ENCODE data around the gene MAN2A1. TPM values are rescaled to one million over a fixed set of nuclear protein-coding genes. Genes with fewer than 3 reads are reported as not detected.

MAN2A1 gene
- total RNA-seq, 4 donors from 2014 or later = 37.0 to 45.9 (median 39.8) TPM

GRCh38 chr5:109865637-109866036, 175.9 kb downstream of the MAN2A1 start:
- Histone ChIP-seq H3K9me3 (no peaks in the 10 kb centered on the region), H3K4me1 (no peaks in the 10 kb centered on the region), H3K36me3 (peaks cover 17% of the 10 kb centered on the region), H3K4me3 (no peak overlapping the region), H3K27ac (no peak overlapping the region), H3K27me3 (no peaks in the 10 kb centered on the region)
- TF ChIP-seq POLR2AphosphoS5 (IDR thresholded peaks at IDR 0.05) (no peak), POLR2A (IDR thresholded peaks at IDR 0.05) (no peak), EP300 (IDR thresholded peaks at IDR 0.05) (no peak), CTCF (IDR thresholded peaks at IDR 0.05) (no peak)
- WGBS = 65% methylated on average over 2 of the region's 2 CpGs
- DNase-seq (ENCODE audit: low spot score in 2 of 2) = no peak

- no peaks in the 10 kb centered on the region for H3K9me3 ChIP-seq
- no peaks in the 10 kb centered on the region for H3K4me1 ChIP-seq
- no peak overlapping the region for H3K27ac ChIP-seq
- 88% methylated on average over 2 of the region's 2 CpGs for WGBS
- no peak for DNase-seq (ENCODE audit: low spot score in 2 of 2)
- H3K4me3 ChIP-seq = no peak overlapping the region
- TF ChIP-seq POLR2A (IDR thresholded peaks at IDR 0.05) = no peak
- no peak for TF ChIP-seq EP300 (IDR thresholded peaks at IDR 0.05)
- TF ChIP-seq POLR2AphosphoS5 (IDR thresholded peaks at IDR 0.05) = no peak
- TF ChIP-seq CTCF (IDR thresholded peaks at IDR 0.05) = no peak
- peaks cover 17% of the 10 kb centered on the region for H3K36me3 ChIP-seq
- H3K27me3 ChIP-seq = no peaks in the 10 kb centered on the region
Measured at GRCh38 chr5:109866051-109866450, 176.3 kb downstream of the MAN2A1 start.

- Histone ChIP-seq H3K4me3 (no peak overlapping the region), H3K4me1 (no peaks in the 10 kb centered on the region), H3K27me3 (no peaks in the 10 kb centered on the region), H3K36me3 (peaks cover 11% of the 10 kb centered on the region), H3K27ac (no peak overlapping the region), H3K9me3 (no peaks in the 10 kb centered on the region)
- no peak for TF ChIP-seq POLR2A (IDR thresholded peaks at IDR 0.05)
- no peak for TF ChIP-seq EP300 (IDR thresholded peaks at IDR 0.05)
- TF ChIP-seq CTCF (IDR thresholded peaks at IDR 0.05) = no peak
- TF ChIP-seq POLR2AphosphoS5 (IDR thresholded peaks at IDR 0.05) = no peak
- 65% methylated on average over 2 of the region's 2 CpGs for WGBS
- DNase-seq (ENCODE audit: low spot score in 2 of 2) = no peak
Measured at GRCh38 chr5:109868737-109869136, 179.0 kb downstream of the MAN2A1 start.

GRCh38 chr5:109873687-109874086, 184.0 kb downstream of the MAN2A1 start:
- no peak overlapping the region for H3K4me3 ChIP-seq
- no peaks in the 10 kb centered on the region for H3K9me3 ChIP-seq
- peaks cover 5% of the 10 kb centered on the region for H3K4me1 ChIP-seq
- no peaks in the 10 kb centered on the region for H3K36me3 ChIP-seq
- no peak for TF ChIP-seq POLR2A (IDR thresholded peaks at IDR 0.05)
- no peak for TF ChIP-seq EP300 (IDR thresholded peaks at IDR 0.05)
- no peak for TF ChIP-seq CTCF (IDR thresholded peaks at IDR 0.05)
- no peak for TF ChIP-seq POLR2AphosphoS5 (IDR thresholded peaks at IDR 0.05)
- 93% methylated on average over 4 of the region's 4 CpGs for WGBS
- H3K27me3 ChIP-seq = no peaks in the 10 kb centered on the region
- H3K27ac ChIP-seq = no peak overlapping the region
- DNase-seq (ENCODE audit: low spot score in 2 of 2) = no peak

- WGBS = 94% methylated on average over 2 of the region's 2 CpGs
- Histone ChIP-seq H3K9me3 (no peaks in the 10 kb centered on the region), H3K36me3 (no peaks in the 10 kb centered on the region), H3K4me3 (no peak overlapping the region), H3K27ac (no peak overlapping the region), H3K27me3 (no peaks in the 10 kb centered on the region), H3K4me1 (peaks cover 5% of the 10 kb centered on the region)
- DNase-seq (ENCODE audit: low spot score in 2 of 2) = no peak
- TF ChIP-seq POLR2A (IDR thresholded peaks at IDR 0.05) (no peak), EP300 (IDR thresholded peaks at IDR 0.05) (no peak), CTCF (IDR thresholded peaks at IDR 0.05) (no peak), POLR2AphosphoS5 (IDR thresholded peaks at IDR 0.05) (no peak)
Measured at GRCh38 chr5:109874108-109874507, 184.4 kb downstream of the MAN2A1 start.
